Stomach (tissue), 4 donors: ENCODE data around the gene PARP8.

Source experiments
- CTCF ChIP-seq, 7 experiments: fragments of 450-650 bp in 4 of 7; fragments of 200-600 bp in 3 of 7; sonication (generic) in 3 of 7; IDR thresholded peaks; one replicate each; pipeline ENCODE4 v1.5.1; 2016 to 2019; ENCODE audit warnings: antibody characterized with exemption in 7 of 7, control low read depth in 2 of 7, mild to moderate bottlenecking in 1 of 7
- POLR2A ChIP-seq, 4 donors: fragments of 450-650 bp; IDR thresholded peaks; one replicate each; pipeline ENCODE4 v1.6.1; 2016; ENCODE audit warnings: antibody characterized with exemption in 4 of 4, control low read depth in 2 of 4, mild to moderate bottlenecking in 1 of 4, moderate library complexity in 1 of 4

GRCh38 chr5:50822046-50822445, 155.6 kb downstream of the PARP8 start:
- TF ChIP-seq CTCF (IDR thresholded peaks at IDR 0.05), result no peak
- TF ChIP-seq POLR2A (IDR thresholded peaks at IDR 0.05), result no peak
